SKM-1 treated with dmso at 0.1 percent for 144 hours (cell line): ENCODE results near the gene RABIF.
"Not testable (repeated sequence)": the region's sequence is repeated elsewhere in the genome, so short reads cannot be mapped to it uniquely, and the experiment has no call there.

Source experiments
- DNase-seq: peaks from one replicate; lab custom pipeline; 2025; ENCODE audit not compliant: unreplicated experiment; lab: John Stamatoyannopoulos, UW

The RABIF gene

GRCh38 chr1:202834771-202835547, 54.0 kb downstream of the RABIF start:
- DNase-seq: no peak

DNA sequence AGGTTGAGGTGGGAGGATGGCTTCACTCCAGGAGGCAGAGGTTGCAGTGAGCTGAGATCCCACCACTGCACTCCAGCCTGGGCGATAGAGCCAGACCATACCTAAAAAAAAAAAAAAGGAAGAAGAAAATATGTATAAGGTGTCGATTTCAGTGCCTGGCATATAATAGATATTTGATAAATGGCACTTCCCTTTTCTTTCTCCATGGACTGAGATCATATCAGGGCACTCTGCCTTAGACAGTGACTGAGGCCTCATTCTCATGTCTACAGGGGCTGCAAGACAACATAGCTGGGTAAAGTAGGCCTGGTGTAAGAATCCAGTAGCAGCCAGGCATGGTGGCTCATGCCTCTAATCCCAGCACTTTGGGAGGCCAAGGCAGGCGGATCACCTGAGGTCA, 57.0 kb downstream of the RABIF start:
- DNase-seq: no peak

- DNase-seq: not testable (repeated sequence)
Observed at GRCh38 chr1:202829223-202829622, 59.7 kb downstream of the RABIF start.
